K562 (cell line): Measurements from ENCODE around the gene SPTBN4. TPM values are rescaled to one million over a fixed set of nuclear protein-coding genes. Genes with fewer than 3 reads are reported as not detected.

ENCODE experiments used
- CCAR2 ChIP-seq: fragments of 200-400 bp; formaldehyde crosslinking; IDR thresholded peaks from 2 replicates; pipeline ENCODE4 v1.6.1; 2017; ENCODE audit warnings: mild to moderate bottlenecking, low read depth, low read length
- COPS2 ChIP-seq: fragments of 450-650 bp; conservative IDR thresholded peaks from 2 replicates; pipeline ENCODE4 v1.6.1; 2016; ENCODE audit warnings: mild to moderate bottlenecking, moderate library complexity
- E4F1 ChIP-seq: fragments of 250-450 bp; sonication (Bioruptor Pico); IDR thresholded peaks from 2 replicates; pipeline ENCODE4 v1.5.0; 2021; ENCODE audit warnings: mild to moderate bottlenecking, borderline replicate concordance
- ESRRA ChIP-seq: fragments of 450-650 bp; IDR thresholded peaks from 2 replicates; pipeline ENCODE4 v1.6.1; 2014; ENCODE audit warnings: low read depth, mild to moderate bottlenecking, moderate library complexity, borderline replicate concordance
- ETV1 ChIP-seq: fragments of 450-650 bp; conservative IDR thresholded peaks from 2 replicates; pipeline ENCODE4 v1.6.1; 2016; ENCODE audit warnings: missing genetic modification characterization, control low read depth, low read depth, missing compliant biosample characterization
- GTF2A2 ChIP-seq: IDR thresholded peaks from 2 replicates; pipeline ENCODE4 v1.6.1; 2016; ENCODE audit warnings: mild to moderate bottlenecking, missing genetic modification characterization, missing compliant biosample characterization
- GTF3C2 ChIP-seq: IDR thresholded peaks from 3 replicates; pipeline ENCODE4 v1.6.1; 2011; ENCODE audit warnings: borderline replicate concordance, mild to moderate bottlenecking, moderate library complexity; ENCODE audit not compliant: insufficient read length; ENCODE audit errors: extremely low read depth
- HDAC2 ChIP-seq: fragments of 450-650 bp; IDR thresholded peaks from 2 replicates; pipeline ENCODE4 v1.6.1; 2016; ENCODE audit warnings: mild to moderate bottlenecking
- HDAC6 ChIP-seq: IDR thresholded peaks from 2 replicates; pipeline ENCODE4 v1.6.1; 2012; ENCODE audit warnings: low read depth, mild to moderate bottlenecking, control low read depth, inconsistent platforms, low read length, moderate library complexity
- KDM2B ChIP-seq: fragments of 250-450 bp; sonication (Bioruptor Pico); IDR thresholded peaks from 2 replicates; pipeline ENCODE4 v1.8.0; 2021; ENCODE audit warnings: mild to moderate bottlenecking, moderate library complexity
- MYC ChIP-seq, 2 experiments: fragments of 250-450 bp in 1 of 2; sonication (Bioruptor Pico) in 1 of 2; IDR thresholded peaks; 2 replicates each; pipeline versions ENCODE4 v1.5.1 to v1.6.1; 2012 to 2021; ENCODE audit warnings: low read depth in 2 of 2, borderline replicate concordance in 1 of 2, improper control_type of control experiment in 1 of 2, low read length in 1 of 2, mild to moderate bottlenecking in 1 of 2, moderate library complexity in 1 of 2
- NR2C2 ChIP-seq, 2 experiments: fragments of 200-800 bp in 1 of 2; sonication (Bioruptor generic) in 1 of 2; sonication (generic) in 1 of 2; formaldehyde crosslinking in 1 of 2; IDR thresholded peaks; 2 replicates each; pipeline versions ENCODE4 v1.6.1 to v1.8.0; 2016 to 2022; ENCODE audit warnings: mild to moderate bottlenecking in 1 of 2, missing compliant biosample characterization in 1 of 2, missing genetic modification characterization in 1 of 2, missing genetic modification reagents in 1 of 2
- RBM17 ChIP-seq: fragments of 200-400 bp; formaldehyde crosslinking; IDR thresholded peaks from 2 replicates; pipeline ENCODE4 v1.6.1; 2017; ENCODE audit warnings: low read depth, mild to moderate bottlenecking, low read length, borderline replicate concordance
- ZKSCAN8 ChIP-seq: fragments of 200-800 bp; sonication (Bioruptor generic); IDR thresholded peaks from 2 replicates; pipeline ENCODE4 v1.6.1; 2016; ENCODE audit warnings: missing genetic modification characterization, missing compliant biosample characterization
- ZNF24 ChIP-seq: fragments of 450-650 bp; IDR thresholded peaks from 2 replicates; pipeline ENCODE4 v1.6.1; 2016
- ZNF253 ChIP-seq: fragments of 250-450 bp; sonication (Bioruptor Pico); conservative IDR thresholded peaks from 2 replicates; pipeline ENCODE4 v1.6.1; 2021; ENCODE audit warnings: mild to moderate bottlenecking
- ZNF830 ChIP-seq: fragments of 250-450 bp; sonication (Bioruptor Pico); IDR thresholded peaks from 2 replicates; pipeline ENCODE4 v1.5.0; 2021; ENCODE audit warnings: mild to moderate bottlenecking
- polyA plus RNA-seq, 8 experiments: library from polyadenylated mRNA; depleted of rRNA in 4 of 8; stranded (reverse) in 5 of 8; unstranded in 3 of 8; fragments of >200 nt; fragmentation: Nextera tagmentation in 2 of 8; fragmentation: Illumina TruSeq in 1 of 8; extraction: Ambion mirVana in 2 of 8; extraction: Trizol in 1 of 8; gene quantifications; 2 replicates each; pipeline versions ENCODE4 v1.2.1 to v1.2.3, GENCODE V29; 2011 to 2014; ENCODE audit warnings: inconsistent platforms in 1 of 8, missing spikeins in 1 of 8
- total RNA-seq, 7 experiments: library from RNA; depleted of rRNA in 6 of 7; stranded (reverse); fragments of >200 nt in 6 of 7; fragmentation: Illumina TruSeq in 2 of 7; extraction: Trizol in 2 of 7; gene quantifications; 2 replicates each; pipeline versions ENCODE4 v1.2.1 to v1.2.3, GENCODE V29; 2011 to 2021; ENCODE audit warnings: low replicate concordance in 1 of 7
- TF ChIP-seq, protein P1 (sequence below): fragments of 250-450 bp; sonication (Bioruptor Pico); IDR thresholded peaks from 2 replicates; pipeline ENCODE4 v1.4.0; 2020; ENCODE audit warnings: mild to moderate bottlenecking, moderate library complexity
- TF ChIP-seq, protein P2 (sequence below): sonication (generic); formaldehyde crosslinking; IDR thresholded peaks from 2 replicates; pipeline ENCODE4 v1.8.0; 2022; ENCODE audit warnings: mild to moderate bottlenecking, missing genetic modification reagents

The SPTBN4 gene
- total and polyA plus RNA-seq, 9 of the 15 experiments (the other 6 are each of a cell fraction or from before 2014, with no cell fraction given) = 0.01 to 1.5 (median 0.86) TPM

- no peak for TF ChIP-seq ZKSCAN8 (CRISPR knock-in tag)
- no peak for TF ChIP-seq HDAC2
- TF ChIP-seq RBM17 = no peak
- TF ChIP-seq, protein P1, sequence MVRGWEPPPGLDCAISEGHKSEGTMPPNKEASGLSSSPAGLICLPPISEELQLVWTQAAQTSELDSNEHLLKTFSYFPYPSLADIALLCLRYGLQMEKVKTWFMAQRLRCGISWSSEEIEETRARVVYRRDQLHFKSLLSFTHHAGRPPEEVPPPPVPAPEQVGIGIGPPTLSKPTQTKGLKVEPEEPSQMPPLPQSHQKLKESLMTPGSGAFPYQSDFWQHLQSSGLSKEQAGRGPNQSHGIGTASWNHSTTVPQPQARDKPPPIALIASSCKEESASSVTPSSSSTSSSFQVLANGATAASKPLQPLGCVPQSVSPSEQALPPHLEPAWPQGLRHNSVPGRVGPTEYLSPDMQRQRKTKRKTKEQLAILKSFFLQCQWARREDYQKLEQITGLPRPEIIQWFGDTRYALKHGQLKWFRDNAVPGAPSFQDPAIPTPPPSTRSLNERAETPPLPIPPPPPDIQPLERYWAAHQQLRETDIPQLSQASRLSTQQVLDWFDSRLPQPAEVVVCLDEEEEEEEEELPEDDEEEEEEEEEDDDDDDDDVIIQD (CRISPR knock-in tag) = no peak
- TF ChIP-seq ZNF253 (CRISPR knock-in tag) = no peak
- TF ChIP-seq ETV1 (tag) = peak; percentile 12; the same call in 1 of the 2 replicates
- TF ChIP-seq COPS2 = no peak
- TF ChIP-seq ESRRA = no peak
- no peak for TF ChIP-seq ZNF24
- TF ChIP-seq ZNF830 (CRISPR knock-in tag) = no peak
- no peak for TF ChIP-seq KDM2B (CRISPR knock-in tag)
- TF ChIP-seq NR2C2 (CRISPR knock-in tag; IDR thresholded peaks at IDR 0.05) = no peak
- peak; percentile 76 for TF ChIP-seq NR2C2 (tag; IDR thresholded peaks at IDR 0.05)
- no peak for TF ChIP-seq CCAR2
- no peak for TF ChIP-seq E4F1
- TF ChIP-seq HDAC6 = no peak
- no peak for TF ChIP-seq GTF3C2
- TF ChIP-seq GTF2A2 (tag) = no peak
- TF ChIP-seq, protein P2, sequence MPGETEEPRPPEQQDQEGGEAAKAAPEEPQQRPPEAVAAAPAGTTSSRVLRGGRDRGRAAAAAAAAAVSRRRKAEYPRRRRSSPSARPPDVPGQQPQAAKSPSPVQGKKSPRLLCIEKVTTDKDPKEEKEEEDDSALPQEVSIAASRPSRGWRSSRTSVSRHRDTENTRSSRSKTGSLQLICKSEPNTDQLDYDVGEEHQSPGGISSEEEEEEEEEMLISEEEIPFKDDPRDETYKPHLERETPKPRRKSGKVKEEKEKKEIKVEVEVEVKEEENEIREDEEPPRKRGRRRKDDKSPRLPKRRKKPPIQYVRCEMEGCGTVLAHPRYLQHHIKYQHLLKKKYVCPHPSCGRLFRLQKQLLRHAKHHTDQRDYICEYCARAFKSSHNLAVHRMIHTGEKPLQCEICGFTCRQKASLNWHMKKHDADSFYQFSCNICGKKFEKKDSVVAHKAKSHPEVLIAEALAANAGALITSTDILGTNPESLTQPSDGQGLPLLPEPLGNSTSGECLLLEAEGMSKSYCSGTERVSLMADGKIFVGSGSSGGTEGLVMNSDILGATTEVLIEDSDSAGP (CRISPR knock-in tag) = no peak
- TF ChIP-seq MYC (IDR thresholded peaks at IDR 0.05; ENCODE audit: low read depth, low read length) = 0 out of 2 replicates have a peak, but pooled peaks have one; percentile 10
- TF ChIP-seq MYC (CRISPR knock-in tag; IDR thresholded peaks at IDR 0.05; ENCODE audit: borderline replicate concordance, low read depth) = no peak
Measured at GRCh38 chr19:40578442-40578908, 111.7 kb downstream of the SPTBN4 start (continued).
